Omental fat pad (tissue), 4 donors: ENCODE data around the gene FAM78B. TPM values are rescaled to one million over a fixed set of nuclear protein-coding genes. Genes with fewer than 3 reads are reported as not detected.

Experiments used
- ATAC-seq: fragments of 150-250 bp; one replicate; pipeline ENCODE4 v1.9.1; 2016; ENCODE audit warnings: mild to moderate bottlenecking, moderate library complexity; ENCODE audit not compliant: low FRiP score
- DNase-seq: peaks from one replicate; pipeline ENCODE4 v3.0.0-alpha.2; 2019; ENCODE audit warnings: low spot score
- total RNA-seq, 4 donors: library from RNA; depleted of rRNA; stranded (reverse); fragments of >200 nt; gene quantifications; one replicate each; pipeline ENCODE4 v1.1.0, GENCODE V29; 2016
- TF ChIP-seq, protein P1 (sequence below), 3 donors: fragments of 450-650 bp; IDR thresholded peaks; one replicate each; pipeline ENCODE4 v1.5.1; 2016 to 2017; ENCODE audit warnings: antibody characterized with exemption in 3 of 3, mild to moderate bottlenecking in 3 of 3, moderate library complexity in 2 of 3

The FAM78B gene
- total RNA-seq, 4 donors from 2014 or later, result 1.1 to 2.0 (median 1.5) TPM

DNA sequence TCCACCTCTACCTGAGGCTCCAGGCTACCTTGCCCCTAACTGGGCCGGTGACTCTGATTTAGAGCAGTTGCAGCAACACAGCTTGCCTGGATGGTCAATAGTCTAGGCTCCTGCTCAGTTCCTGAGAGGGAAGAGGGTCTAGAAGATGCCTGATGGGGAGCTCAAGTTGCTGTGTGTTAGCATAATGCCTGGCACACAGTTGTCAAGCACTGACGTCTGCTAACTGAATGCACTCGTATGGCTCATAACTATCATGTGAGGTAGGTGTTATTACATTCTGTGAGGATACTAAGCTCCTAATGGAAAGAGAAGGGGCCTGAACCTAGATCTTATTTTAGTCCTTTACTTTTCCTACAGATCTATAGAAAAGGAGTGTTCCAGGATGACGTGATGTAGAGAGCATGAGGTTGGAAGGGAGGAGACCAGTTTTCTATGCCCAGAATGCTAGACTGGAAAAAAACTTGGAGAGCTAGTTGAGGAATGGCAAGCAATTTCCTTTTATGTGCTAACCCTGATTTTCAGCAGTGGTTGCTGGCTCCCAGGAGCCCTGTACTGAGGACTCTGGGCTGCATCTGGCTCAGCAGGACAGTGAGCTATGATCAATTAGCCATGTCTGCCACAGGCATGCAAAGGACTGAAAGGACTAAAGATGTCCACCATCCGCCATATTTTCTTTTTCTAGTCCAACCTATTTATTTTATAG is 30.0 kb downstream of the FAM78B start:
- no peak for ATAC-seq
- TF ChIP-seq, protein P1, sequence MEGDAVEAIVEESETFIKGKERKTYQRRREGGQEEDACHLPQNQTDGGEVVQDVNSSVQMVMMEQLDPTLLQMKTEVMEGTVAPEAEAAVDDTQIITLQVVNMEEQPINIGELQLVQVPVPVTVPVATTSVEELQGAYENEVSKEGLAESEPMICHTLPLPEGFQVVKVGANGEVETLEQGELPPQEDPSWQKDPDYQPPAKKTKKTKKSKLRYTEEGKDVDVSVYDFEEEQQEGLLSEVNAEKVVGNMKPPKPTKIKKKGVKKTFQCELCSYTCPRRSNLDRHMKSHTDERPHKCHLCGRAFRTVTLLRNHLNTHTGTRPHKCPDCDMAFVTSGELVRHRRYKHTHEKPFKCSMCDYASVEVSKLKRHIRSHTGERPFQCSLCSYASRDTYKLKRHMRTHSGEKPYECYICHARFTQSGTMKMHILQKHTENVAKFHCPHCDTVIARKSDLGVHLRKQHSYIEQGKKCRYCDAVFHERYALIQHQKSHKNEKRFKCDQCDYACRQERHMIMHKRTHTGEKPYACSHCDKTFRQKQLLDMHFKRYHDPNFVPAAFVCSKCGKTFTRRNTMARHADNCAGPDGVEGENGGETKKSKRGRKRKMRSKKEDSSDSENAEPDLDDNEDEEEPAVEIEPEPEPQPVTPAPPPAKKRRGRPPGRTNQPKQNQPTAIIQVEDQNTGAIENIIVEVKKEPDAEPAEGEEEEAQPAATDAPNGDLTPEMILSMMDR (IDR thresholded peaks at IDR 0.05), result no peak

DNA sequence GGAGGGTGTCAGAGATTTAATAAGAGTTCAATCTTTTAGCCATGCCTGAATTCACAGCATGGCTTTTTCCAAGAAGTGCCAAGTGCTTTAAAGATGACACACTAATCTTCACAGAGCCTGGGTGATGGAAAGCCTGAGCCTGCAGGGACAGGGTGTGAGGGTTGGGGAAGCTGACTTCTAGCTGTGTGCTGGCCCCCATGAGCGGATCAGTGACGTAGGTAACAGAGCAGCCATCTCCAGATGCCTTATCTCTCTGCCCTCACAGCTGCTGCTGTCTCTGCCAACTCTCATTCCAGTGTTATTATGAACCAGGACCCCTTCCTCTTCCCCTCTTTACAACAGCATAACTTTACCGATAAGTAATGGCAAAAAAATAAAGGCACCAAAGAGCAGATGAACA is 30.6 kb downstream of the FAM78B start:
- DNase-seq, result no peak
- no peak for ATAC-seq
- TF ChIP-seq, protein P1 (IDR thresholded peaks at IDR 0.05), result no peak

More for the DNA sequence above, 30.0 kb downstream of the FAM78B start:
- no peak for DNase-seq

DNA sequence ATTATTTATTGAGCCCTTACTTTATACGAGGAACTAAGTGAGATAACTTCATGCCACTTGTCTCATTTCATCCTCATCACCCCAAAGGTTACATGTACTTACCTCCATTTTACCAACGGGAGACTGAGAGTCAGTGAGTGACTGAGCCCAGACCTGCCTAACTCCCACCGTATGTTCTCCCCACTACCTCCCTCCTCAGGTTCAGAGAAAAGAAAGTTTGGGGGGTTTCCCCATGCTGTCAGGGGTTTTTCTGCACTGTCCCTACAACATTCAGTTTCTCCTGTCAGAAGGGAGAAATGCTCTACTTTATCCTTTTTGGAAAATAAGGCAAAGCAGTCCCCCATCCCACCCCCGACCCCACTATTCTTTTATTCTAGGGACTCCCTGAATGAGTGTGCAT is 32.9 kb downstream of the FAM78B start:
- TF ChIP-seq, protein P1 (IDR thresholded peaks at IDR 0.05), result no peak
- DNase-seq (no peak), ATAC-seq (no peak)

DNA sequence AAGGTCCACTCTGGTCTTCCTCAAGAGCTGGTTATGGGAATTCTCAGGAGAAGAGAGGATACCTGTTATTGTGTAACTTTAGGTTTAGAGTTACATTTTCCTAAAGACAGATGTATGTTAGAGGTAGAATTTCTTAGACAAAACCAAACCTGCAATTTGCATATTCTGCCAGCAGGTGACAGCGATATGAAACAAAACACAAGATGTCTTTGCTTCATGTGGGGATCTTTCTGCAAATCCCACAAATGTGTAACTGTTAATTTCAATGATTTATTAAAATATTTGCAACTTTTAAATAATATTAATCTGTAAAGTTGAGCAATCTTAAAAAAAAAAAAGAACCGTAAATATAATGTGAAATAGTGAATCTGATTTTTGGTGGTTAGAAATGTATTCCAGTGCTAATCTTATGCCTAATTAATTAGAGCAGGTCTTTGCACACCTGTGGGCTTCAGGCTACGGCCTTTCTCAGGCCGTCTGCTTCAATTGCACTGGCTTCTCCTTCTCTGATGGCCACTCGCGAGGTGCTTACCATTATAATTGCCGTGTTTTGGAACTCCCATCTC is 33.4 kb downstream of the FAM78B start:
- ATAC-seq, result no peak
- TF ChIP-seq, protein P1 (IDR thresholded peaks at IDR 0.05), result no peak
- no peak for DNase-seq

DNA sequence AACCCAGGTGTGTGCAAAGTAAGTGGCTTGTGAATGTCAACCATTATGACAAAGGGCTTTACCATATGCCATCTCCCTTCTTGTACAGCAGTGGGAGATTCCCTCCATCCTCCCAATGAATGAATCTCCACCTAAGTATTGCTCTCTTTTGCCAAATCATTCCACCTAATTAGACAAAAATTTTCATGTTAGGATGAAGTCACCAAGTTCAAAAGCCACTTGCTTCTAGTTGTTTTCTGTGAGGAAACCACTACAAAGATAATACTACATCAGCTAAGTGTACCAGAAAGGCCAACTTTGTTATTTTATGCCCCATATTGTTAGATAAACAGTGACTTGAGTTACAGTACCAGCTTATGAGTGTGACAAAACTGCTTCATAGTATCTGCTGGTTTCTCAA is 34.3 kb downstream of the FAM78B start:
- TF ChIP-seq, protein P1 (IDR thresholded peaks at IDR 0.05), result no peak
- DNase-seq (no peak), ATAC-seq (no peak)

DNA sequence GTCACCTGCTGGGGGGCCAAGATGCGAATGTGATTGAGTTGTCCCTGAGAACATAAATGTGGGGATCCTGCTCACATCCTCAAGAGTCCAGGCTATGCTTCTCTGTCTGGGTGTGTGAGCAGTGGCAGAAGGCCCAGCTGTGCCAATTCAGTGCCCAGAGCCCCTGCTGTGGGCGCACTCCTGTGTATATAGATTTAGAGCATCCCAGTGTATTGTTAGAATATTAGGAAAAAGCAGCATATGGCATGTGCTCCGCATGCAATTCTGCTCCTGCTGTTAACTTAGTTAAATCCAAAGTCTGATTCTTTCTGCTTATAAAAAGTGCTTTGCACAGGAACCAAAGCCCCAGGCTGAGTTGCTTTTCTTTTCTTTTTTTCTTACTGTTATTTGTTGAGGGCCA is 37.8 kb downstream of the FAM78B start:
- TF ChIP-seq, protein P1 (IDR thresholded peaks at IDR 0.05), result no peak
- no peak for ATAC-seq
- no peak for DNase-seq

DNA sequence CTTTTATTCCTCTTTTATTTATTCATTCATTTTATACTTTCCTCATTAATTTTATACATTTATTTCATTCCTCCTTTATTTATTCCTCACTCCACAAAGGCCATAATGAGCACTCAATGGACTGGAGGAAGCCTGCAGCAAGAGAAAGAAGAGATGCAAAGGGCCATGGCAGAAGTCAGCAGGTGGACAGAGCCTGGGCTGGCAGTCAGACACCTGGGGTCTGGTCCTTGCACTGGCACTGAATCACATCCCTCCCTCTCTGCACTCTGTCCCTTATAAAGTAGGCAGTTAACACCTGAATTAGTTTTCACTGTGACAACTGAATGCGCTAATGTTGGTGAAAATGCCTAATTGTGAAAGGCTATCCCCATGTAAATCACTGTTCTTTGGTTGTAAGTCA is 38.6 kb downstream of the FAM78B start:
- DNase-seq (no peak), ATAC-seq (no peak)
- TF ChIP-seq, protein P1 (IDR thresholded peaks at IDR 0.05), result no peak
